Measurements from ENCODE around the gene TNPO1.

DNA sequence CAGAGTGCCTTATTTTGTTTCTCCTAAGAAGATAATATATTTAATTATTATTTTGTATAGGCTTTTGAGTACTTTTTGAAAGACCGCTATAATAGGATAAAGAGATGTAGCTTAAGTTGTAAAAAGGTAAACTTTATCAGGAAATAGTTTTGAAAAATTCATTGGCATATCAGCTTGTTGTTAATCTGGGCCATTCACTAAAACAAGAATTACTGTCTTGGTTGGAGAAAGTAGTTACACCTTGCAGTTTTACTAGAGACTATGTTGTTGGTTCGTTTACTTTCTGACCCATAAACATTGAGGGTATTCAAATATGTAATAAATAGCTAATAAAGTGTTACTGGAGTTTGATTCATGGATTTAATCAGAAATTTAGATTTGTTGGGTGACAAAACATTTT, 33.7 kb downstream of the TNPO1 start:
- TF ChIP-seq, protein P1, sequence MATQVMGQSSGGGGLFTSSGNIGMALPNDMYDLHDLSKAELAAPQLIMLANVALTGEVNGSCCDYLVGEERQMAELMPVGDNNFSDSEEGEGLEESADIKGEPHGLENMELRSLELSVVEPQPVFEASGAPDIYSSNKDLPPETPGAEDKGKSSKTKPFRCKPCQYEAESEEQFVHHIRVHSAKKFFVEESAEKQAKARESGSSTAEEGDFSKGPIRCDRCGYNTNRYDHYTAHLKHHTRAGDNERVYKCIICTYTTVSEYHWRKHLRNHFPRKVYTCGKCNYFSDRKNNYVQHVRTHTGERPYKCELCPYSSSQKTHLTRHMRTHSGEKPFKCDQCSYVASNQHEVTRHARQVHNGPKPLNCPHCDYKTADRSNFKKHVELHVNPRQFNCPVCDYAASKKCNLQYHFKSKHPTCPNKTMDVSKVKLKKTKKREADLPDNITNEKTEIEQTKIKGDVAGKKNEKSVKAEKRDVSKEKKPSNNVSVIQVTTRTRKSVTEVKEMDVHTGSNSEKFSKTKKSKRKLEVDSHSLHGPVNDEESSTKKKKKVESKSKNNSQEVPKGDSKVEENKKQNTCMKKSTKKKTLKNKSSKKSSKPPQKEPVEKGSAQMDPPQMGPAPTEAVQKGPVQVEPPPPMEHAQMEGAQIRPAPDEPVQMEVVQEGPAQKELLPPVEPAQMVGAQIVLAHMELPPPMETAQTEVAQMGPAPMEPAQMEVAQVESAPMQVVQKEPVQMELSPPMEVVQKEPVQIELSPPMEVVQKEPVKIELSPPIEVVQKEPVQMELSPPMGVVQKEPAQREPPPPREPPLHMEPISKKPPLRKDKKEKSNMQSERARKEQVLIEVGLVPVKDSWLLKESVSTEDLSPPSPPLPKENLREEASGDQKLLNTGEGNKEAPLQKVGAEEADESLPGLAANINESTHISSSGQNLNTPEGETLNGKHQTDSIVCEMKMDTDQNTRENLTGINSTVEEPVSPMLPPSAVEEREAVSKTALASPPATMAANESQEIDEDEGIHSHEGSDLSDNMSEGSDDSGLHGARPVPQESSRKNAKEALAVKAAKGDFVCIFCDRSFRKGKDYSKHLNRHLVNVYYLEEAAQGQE (IDR thresholded peaks at IDR 0.05; ENCODE audit: low read depth) = no peak
- TF ChIP-seq TAF1 (IDR thresholded peaks at IDR 0.05; ENCODE audit: low read depth) = no peak
- no peak for TF ChIP-seq TCF12 (IDR thresholded peaks at IDR 0.05; ENCODE audit: low read depth)
- TF ChIP-seq, protein P2, sequence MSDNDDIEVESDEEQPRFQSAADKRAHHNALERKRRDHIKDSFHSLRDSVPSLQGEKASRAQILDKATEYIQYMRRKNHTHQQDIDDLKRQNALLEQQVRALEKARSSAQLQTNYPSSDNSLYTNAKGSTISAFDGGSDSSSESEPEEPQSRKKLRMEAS (IDR thresholded peaks at IDR 0.05) = no peak
- TF ChIP-seq EP300 (IDR thresholded peaks at IDR 0.05; ENCODE audit: borderline replicate concordance) = no peak
- no peak for TF ChIP-seq FOXM1 (IDR thresholded peaks at IDR 0.05; ENCODE audit: borderline replicate concordance, low read depth)
- TF ChIP-seq RAD21 (IDR thresholded peaks at IDR 0.05; ENCODE audit: low read depth) = no peak
- no peak for TF ChIP-seq CEBPB (IDR thresholded peaks at IDR 0.05)
- no peak for TF ChIP-seq NFIC (IDR thresholded peaks at IDR 0.05)

Measured in Ishikawa (cell line).